GM21786 (cell line): ENCODE results near the gene SUGCT.
"Not testable (repeated sequence)": the region's sequence is repeated elsewhere in the genome, so short reads cannot be mapped to it uniquely, and the experiment has no call there.

Experiments used
- ATAC-seq: cut with Tn5 transposase; IDR thresholded peaks from one replicate; pipeline ENCODE4 v1.9.1; 2021; ENCODE audit not compliant: unreplicated experiment

Gene SUGCT

GRCh38 chr7:40604601-40605438 is 470.0 kb downstream of the SUGCT start:
- ATAC-seq, result no peak

GRCh38 chr7:40608321-40609075 is 473.7 kb downstream of the SUGCT start:
- no peak for ATAC-seq

- no peak for ATAC-seq
These were observed 475.7 kb downstream of the SUGCT start for GRCh38 chr7:40610461-40610860.

GRCh38 chr7:40611095-40611871 is 476.5 kb downstream of the SUGCT start:
- ATAC-seq, result no peak

- ATAC-seq, result no peak
These were observed 477.5 kb downstream of the SUGCT start for GRCh38 chr7:40612298-40612697.

GRCh38 chr7:40619647-40620046 is 484.8 kb downstream of the SUGCT start:
- ATAC-seq, result no peak

- ATAC-seq, result no peak
These were observed 486.8 kb downstream of the SUGCT start for GRCh38 chr7:40621592-40621998.

GRCh38 chr7:40622941-40623501 is 488.2 kb downstream of the SUGCT start:
- ATAC-seq, result no peak

- ATAC-seq, result no peak
These were observed 489.1 kb downstream of the SUGCT start for GRCh38 chr7:40623863-40624262.

- ATAC-seq, result not testable (repeated sequence)
These were observed 492.6 kb downstream of the SUGCT start for GRCh38 chr7:40627361-40627760.

GRCh38 chr7:40629891-40630290 is 495.1 kb downstream of the SUGCT start:
- no peak for ATAC-seq

- ATAC-seq, result no peak
These were observed 499.3 kb downstream of the SUGCT start for GRCh38 chr7:40634118-40634517.

GRCh38 chr7:40638545-40639320 is 503.9 kb downstream of the SUGCT start:
- no peak for ATAC-seq

GRCh38 chr7:40640566-40640965 is 505.8 kb downstream of the SUGCT start:
- ATAC-seq, result no peak

GRCh38 chr7:40641701-40642100 is 506.9 kb downstream of the SUGCT start:
- ATAC-seq, result no peak

GRCh38 chr7:40643664-40644063 is 508.9 kb downstream of the SUGCT start:
- no peak for ATAC-seq

- no peak for ATAC-seq
These were observed 509.8 kb downstream of the SUGCT start for GRCh38 chr7:40644454-40645188.

- ATAC-seq, result no peak
These were observed 510.4 kb downstream of the SUGCT start for GRCh38 chr7:40645197-40645596.

- no peak for ATAC-seq
These were observed 511.9 kb downstream of the SUGCT start for GRCh38 chr7:40646717-40647116.

GRCh38 chr7:40647719-40648118 is 512.9 kb downstream of the SUGCT start:
- ATAC-seq, result no peak
